Measurements from ENCODE around the gene BIVM. TPM values are rescaled to one million over a fixed set of nuclear protein-coding genes. Genes with fewer than 3 reads are reported as not detected.
A peak's percentile ranks its signal among the peaks of the same experiment; 100 is the strongest.

The BIVM gene
- total and polyA plus RNA-seq, 8 donors = 8.2 to 14.1 (median 11.2) TPM

DNA sequence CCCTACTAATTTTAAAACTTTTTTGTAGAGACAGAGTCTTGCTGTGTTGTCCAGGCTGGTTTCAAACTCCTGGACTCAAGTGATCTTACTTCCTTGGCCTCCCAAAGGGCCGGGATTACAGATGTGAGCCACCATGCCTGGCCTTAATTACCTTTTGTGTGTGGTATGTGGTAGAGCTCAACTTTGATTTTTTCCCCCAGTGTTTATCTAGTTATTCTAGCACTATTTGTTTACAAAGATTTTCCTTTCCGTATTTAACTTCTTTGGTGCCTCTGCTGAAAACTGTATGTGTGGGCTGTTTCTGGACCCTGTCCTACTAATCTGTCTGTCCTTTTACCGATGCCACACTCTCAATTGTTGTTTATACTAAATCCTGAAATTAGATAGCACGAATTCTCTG is 37.6 kb downstream of the BIVM start:
- 93% methylated on average over 4 of the region's 4 CpGs for WGBS, 2 donors
- H3K36me3 ChIP-seq = peaks cover 0 to 15% (median 0%) of the 10 kb centered on the region in 3 donors
- H3K4me1 ChIP-seq = no peaks in the 10 kb centered on the region
- ATAC-seq (no peak), FAIRE-seq (no peak), DNase-seq (no peak)
- H3K9me3 ChIP-seq = no peaks in the 10 kb centered on the region
- H3K27ac ChIP-seq = no peak overlapping the region
- TF ChIP-seq, protein P1, sequence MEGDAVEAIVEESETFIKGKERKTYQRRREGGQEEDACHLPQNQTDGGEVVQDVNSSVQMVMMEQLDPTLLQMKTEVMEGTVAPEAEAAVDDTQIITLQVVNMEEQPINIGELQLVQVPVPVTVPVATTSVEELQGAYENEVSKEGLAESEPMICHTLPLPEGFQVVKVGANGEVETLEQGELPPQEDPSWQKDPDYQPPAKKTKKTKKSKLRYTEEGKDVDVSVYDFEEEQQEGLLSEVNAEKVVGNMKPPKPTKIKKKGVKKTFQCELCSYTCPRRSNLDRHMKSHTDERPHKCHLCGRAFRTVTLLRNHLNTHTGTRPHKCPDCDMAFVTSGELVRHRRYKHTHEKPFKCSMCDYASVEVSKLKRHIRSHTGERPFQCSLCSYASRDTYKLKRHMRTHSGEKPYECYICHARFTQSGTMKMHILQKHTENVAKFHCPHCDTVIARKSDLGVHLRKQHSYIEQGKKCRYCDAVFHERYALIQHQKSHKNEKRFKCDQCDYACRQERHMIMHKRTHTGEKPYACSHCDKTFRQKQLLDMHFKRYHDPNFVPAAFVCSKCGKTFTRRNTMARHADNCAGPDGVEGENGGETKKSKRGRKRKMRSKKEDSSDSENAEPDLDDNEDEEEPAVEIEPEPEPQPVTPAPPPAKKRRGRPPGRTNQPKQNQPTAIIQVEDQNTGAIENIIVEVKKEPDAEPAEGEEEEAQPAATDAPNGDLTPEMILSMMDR (IDR thresholded peaks at IDR 0.05) = no peak
- intact Hi-C loops (cut with DNase I) = no loop called here
- no peaks in the 10 kb centered on the region for H3K27me3 ChIP-seq
- no peak overlapping the region for H3K4me3 ChIP-seq

DNA sequence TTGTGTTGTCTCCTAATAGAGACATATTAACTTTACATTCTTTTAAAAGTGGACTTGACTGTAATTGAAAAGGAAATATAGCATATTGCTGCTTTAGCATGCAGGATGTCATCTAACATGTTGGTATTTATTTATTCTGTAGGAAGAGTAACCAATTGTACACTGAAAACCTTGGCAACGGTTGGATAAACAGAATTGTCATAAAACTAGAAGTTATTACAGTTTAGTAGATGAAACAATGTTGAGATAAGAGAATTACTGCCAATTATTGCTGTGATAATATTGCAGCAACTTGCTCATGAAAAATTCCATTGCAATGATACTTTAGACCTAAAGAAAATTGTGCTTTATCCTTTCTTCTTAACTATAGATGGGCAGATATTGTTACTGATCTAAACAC is 39.4 kb downstream of the BIVM start:
- 67 to 69% methylated on average over 1 of the region's 1 CpG for WGBS, 2 donors
- H3K4me3 ChIP-seq = no peak overlapping the region
- ATAC-seq = no peak
- H3K27ac ChIP-seq = no peak overlapping the region
- intact Hi-C loops (cut with DNase I) = no loop called here
- DNase-seq = no peak
- no peaks in the 10 kb centered on the region for H3K4me1 ChIP-seq
- H3K9me3 ChIP-seq = no peaks in the 10 kb centered on the region
- peaks cover 0 to 15% (median 0%) of the 10 kb centered on the region in 3 donors for H3K36me3 ChIP-seq
- H3K27me3 ChIP-seq = no peaks in the 10 kb centered on the region
- TF ChIP-seq, protein P1 (IDR thresholded peaks at IDR 0.05) = no peak
- FAIRE-seq = no peak

DNA sequence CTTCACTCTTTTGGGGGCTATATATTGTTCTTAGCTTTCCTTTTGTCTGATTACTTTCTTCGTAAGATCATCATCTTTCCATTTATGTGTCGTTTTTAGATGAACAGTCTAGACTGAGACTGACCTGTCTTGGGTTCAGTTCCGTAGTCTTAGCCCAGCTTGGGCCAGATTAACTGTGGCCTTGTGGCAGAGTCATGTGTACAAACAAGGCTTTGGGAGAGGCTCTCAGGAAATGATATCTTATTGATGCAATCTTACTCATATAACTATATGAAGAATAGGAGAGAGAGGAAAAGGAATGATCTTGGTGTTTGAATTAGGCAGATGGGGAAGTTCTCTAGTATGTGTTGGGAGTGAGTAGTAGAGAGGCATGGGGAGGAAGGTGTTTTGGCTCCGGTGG is 40.1 kb downstream of the BIVM start:
- Histone ChIP-seq H3K9me3 (no peaks in the 10 kb centered on the region), H3K27me3 (no peaks in the 10 kb centered on the region), H3K4me3 (no peak overlapping the region), H3K4me1 (no peaks in the 10 kb centered on the region), H3K27ac (no peak overlapping the region), H3K36me3 (peaks cover 0 to 15% (median 0%) of the 10 kb centered on the region in 3 donors)
- WGBS, 2 donors = 48% methylated on average over 4 of the region's 4 CpGs
- ATAC-seq = no peak
- FAIRE-seq = no peak
- intact Hi-C loops (cut with DNase I) = no loop called here
- DNase-seq = no peak
- TF ChIP-seq, protein P1 (IDR thresholded peaks at IDR 0.05) = no peak

DNA sequence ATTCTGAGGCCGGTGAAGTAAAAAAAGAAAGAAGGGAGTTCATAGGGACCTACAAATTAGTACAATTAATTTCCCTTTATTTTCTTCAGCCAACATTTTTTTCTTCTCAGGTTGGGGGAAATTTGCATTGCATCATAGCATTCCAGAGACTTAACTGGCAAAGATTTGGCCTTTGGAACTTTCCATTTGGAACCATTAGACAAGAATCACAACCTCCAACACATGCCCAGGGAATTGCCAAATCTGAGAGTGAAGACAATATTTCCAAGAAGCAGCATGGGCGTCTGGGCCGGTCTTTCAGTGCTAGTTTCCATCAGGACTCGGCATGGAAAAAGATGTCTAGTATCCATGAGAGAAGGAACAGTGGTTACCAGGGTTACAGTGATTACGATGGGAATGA is 40.5 kb downstream of the BIVM start:
- peaks cover 0 to 12% (median 0%) of the 10 kb centered on the region in 3 donors for H3K36me3 ChIP-seq
- ATAC-seq (peak in 1 of 4 donors; percentile 16), DNase-seq (no peak), FAIRE-seq (no peak)
- TF ChIP-seq, protein P1 (IDR thresholded peaks at IDR 0.05) = no peak
- no peaks in the 10 kb centered on the region for H3K9me3 ChIP-seq
- 82 to 89% methylated on average over 5 of the region's 5 CpGs for WGBS, 2 donors
- no peak overlapping the region for H3K27ac ChIP-seq
- intact Hi-C loops (cut with DNase I) = no loop called here
- H3K4me1 ChIP-seq = no peaks in the 10 kb centered on the region
- no peak overlapping the region for H3K4me3 ChIP-seq
- H3K27me3 ChIP-seq = no peaks in the 10 kb centered on the region

DNA sequence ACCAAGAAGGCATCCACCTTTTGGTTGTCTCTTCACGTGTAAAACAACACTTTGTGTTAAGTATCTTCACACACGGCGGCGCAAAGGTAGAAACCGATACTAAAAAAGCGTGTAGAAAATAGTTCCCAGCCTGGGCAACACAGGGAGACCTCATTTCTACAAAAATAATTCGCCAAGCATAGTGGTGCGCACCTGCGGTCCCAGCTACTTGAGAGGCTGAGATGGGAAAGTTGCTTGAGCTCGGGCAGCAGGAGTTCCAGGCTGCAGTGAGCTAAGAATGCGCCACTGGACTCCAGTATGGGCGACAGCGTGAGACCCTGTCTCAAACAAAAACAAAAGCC is 46.3 kb downstream of the BIVM start:
- Histone ChIP-seq H3K4me3 (peak overlapping the region; percentile 64 to 93 (median 84)), H3K27me3 (no peaks in the 10 kb centered on the region), H3K27ac (peak overlapping the region; percentile 97 to 99 (median 98)), H3K9me3 (no peaks in the 10 kb centered on the region), H3K4me1 (peaks cover 0 to 11% (median 11%) of the 10 kb centered on the region in 3 donors), H3K36me3 (no peaks in the 10 kb centered on the region)
- WGBS, 2 donors = 1 to 3% methylated on average over 13 of the region's 13 CpGs
- peak; percentile 5 to 38 (median 34) for ATAC-seq
- intact Hi-C loops (cut with DNase I) = no loop called here
- TF ChIP-seq, protein P1 (IDR thresholded peaks at IDR 0.05) = no peak
- no peak for FAIRE-seq
- no peak for DNase-seq
